ENCODE results near the gene TUBB3. TPM values are rescaled to one million over a fixed set of nuclear protein-coding genes. Genes with fewer than 3 reads are reported as not detected.
A peak's percentile ranks its signal among the peaks of the same experiment; 100 is the strongest.
"Not testable (repeated sequence)": the region's sequence is repeated elsewhere in the genome, so short reads cannot be mapped to it uniquely, and the experiment has no call there.

TUBB3 gene
- total RNA-seq, 1 donor from 2014 or later: 541 TPM

DNA sequence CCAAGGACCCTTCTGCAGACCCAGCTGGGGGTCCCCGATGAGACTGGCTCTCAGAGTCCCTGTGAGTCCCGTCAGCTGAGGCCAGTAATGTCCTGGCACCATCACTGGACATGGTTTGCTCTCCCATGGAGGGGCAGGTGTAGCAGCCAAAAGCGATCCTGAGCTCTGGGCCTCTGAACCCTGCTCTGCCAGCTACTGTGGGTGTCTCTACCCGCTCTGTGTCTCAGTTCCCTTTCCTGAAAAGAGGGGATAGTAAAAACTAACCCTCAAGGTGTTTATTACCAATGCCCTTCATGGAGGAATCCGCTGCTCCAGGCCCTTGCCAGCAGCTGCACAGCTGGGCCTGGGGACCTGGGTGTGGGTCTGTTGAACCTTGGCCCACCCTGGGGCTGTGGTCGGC, 8.8 kb downstream of the TUBB3 start:
- TF ChIP-seq, protein P1, sequence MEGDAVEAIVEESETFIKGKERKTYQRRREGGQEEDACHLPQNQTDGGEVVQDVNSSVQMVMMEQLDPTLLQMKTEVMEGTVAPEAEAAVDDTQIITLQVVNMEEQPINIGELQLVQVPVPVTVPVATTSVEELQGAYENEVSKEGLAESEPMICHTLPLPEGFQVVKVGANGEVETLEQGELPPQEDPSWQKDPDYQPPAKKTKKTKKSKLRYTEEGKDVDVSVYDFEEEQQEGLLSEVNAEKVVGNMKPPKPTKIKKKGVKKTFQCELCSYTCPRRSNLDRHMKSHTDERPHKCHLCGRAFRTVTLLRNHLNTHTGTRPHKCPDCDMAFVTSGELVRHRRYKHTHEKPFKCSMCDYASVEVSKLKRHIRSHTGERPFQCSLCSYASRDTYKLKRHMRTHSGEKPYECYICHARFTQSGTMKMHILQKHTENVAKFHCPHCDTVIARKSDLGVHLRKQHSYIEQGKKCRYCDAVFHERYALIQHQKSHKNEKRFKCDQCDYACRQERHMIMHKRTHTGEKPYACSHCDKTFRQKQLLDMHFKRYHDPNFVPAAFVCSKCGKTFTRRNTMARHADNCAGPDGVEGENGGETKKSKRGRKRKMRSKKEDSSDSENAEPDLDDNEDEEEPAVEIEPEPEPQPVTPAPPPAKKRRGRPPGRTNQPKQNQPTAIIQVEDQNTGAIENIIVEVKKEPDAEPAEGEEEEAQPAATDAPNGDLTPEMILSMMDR (conservative IDR thresholded peaks at IDR 0.05): no peak
- Mint-ChIP-seq H3K27me3 (ENCODE audit: low read depth) (no peaks in the 10 kb centered on the region), H3K27ac (ENCODE audit: unreplicated experiment) (no peak overlapping the region), H3K36me3 (ENCODE audit: low read depth) (peaks cover 21% of the 10 kb centered on the region), H3K4me3 (peak overlapping the region; percentile 76), H3K4me1 (peaks cover 5% of the 10 kb centered on the region), H3K9me3 (no peaks in the 10 kb centered on the region)
- DNase-seq (ENCODE audit: low read depth, low spot score): no peak

DNA sequence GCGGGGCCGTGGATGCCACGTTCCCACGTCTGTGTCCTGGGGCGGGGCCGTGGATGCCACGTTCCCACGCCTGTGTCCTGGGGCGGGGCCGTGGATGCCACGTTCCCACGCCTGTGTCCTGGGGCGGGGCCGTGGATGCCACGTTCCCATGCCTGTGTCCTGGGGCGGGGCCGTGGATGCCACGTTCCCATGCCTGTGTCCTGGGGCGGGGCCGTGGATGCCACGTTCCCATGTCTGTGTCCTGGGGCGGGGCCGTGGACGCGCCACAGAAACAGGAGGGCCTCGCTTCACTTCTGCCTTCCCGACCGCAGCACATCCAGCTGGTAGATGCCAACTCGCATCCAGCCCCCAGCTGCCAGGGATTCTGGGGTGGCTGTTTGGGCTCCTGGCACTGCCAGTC, 10.9 kb downstream of the TUBB3 start:
- H3K4me3 Mint-ChIP-seq; H3K9me3 Mint-ChIP-seq; H3K27me3 Mint-ChIP-seq (ENCODE audit: low read depth); H3K4me1 Mint-ChIP-seq; H3K27ac Mint-ChIP-seq (ENCODE audit: unreplicated experiment); DNase-seq (ENCODE audit: low read depth, low spot score): not testable (repeated sequence)
- H3K36me3 Mint-ChIP-seq (ENCODE audit: low read depth): peaks cover 25% of the 10 kb centered on the region

DNA sequence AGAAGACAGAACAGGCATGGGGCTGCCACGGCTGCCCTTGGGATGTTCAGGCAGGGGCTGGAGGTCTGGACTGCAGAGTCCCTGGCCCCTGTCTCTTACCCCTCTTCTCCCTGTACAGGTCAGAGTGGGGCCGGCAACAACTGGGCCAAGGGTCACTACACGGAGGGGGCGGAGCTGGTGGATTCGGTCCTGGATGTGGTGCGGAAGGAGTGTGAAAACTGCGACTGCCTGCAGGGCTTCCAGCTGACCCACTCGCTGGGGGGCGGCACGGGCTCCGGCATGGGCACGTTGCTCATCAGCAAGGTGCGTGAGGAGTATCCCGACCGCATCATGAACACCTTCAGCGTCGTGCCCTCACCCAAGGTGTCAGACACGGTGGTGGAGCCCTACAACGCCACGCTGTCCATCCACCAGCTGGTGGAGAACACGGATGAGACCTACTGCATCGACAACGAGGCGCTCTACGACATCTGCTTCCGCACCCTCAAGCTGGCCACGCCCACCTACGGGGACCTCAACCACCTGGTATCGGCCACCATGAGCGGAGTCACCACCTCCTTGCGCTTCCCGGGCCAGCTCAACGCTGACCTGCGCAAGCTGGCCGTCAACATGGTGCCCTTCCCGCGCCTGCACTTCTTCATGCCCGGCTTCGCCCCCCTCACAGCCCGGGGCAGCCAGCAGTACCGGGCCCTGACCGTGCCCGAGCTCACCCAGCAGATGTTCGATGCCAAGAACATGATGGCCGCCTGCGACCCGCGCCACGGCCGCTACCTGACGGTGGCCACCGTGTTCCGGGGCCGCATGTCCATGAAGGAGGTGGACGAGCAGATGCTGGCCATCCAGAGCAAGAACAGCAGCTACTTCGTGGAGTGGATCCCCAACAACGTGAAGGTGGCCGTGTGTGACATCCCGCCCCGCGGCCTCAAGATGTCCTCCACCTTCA, 11.7 kb downstream of the TUBB3 start:
- TF ChIP-seq, protein P1 (conservative IDR thresholded peaks at IDR 0.05): no peak
- Mint-ChIP-seq H3K4me3 (peak overlapping the region; percentile 19), H3K36me3 (ENCODE audit: low read depth) (peaks cover 24% of the 10 kb centered on the region), H3K27me3 (ENCODE audit: low read depth) (no peaks in the 10 kb centered on the region), H3K4me1 (no peaks in the 10 kb centered on the region), H3K9me3 (no peaks in the 10 kb centered on the region), H3K27ac (ENCODE audit: unreplicated experiment) (no peak overlapping the region)
- DNase-seq (ENCODE audit: low read depth, low spot score): no peak

DNA sequence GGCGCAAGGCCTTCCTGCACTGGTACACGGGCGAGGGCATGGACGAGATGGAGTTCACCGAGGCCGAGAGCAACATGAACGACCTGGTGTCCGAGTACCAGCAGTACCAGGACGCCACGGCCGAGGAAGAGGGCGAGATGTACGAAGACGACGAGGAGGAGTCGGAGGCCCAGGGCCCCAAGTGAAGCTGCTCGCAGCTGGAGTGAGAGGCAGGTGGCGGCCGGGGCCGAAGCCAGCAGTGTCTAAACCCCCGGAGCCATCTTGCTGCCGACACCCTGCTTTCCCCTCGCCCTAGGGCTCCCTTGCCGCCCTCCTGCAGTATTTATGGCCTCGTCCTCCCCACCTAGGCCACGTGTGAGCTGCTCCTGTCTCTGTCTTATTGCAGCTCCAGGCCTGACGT, 12.5 kb downstream of the TUBB3 start:
- H3K27me3 Mint-ChIP-seq (ENCODE audit: low read depth); H3K27ac Mint-ChIP-seq (ENCODE audit: unreplicated experiment); H3K4me1 Mint-ChIP-seq; DNase-seq (ENCODE audit: low read depth, low spot score); H3K9me3 Mint-ChIP-seq: not testable (repeated sequence)
- H3K4me3 Mint-ChIP-seq: peak overlapping the region; percentile 44
- peaks cover 22% of the 10 kb centered on the region for H3K36me3 Mint-ChIP-seq (ENCODE audit: low read depth)

DNA sequence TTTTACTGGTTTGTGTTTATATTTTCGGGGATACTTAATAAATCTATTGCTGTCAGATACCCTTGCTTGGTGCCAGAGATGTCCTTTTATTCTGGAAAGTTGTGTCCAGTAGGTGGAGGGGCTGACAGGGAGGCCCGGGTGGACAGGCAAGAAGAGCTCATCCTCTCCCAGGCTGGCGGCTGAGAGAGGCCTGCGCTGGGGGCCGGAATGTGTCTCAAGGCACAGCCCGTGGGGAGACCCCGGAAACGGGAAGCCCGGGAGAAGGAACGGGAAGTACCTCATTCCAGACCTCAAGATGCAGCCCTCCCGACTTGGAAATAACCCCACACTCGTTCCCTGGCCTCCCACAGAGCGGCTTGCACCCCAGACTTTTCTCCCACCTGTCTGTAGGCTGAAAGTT, 12.9 kb downstream of the TUBB3 start:
- H3K4me3 Mint-ChIP-seq: peak overlapping the region; percentile 44
- no peaks in the 10 kb centered on the region for H3K27me3 Mint-ChIP-seq (ENCODE audit: low read depth)
- no peaks in the 10 kb centered on the region for H3K9me3 Mint-ChIP-seq
- no peak for DNase-seq (ENCODE audit: low read depth, low spot score)
- H3K27ac Mint-ChIP-seq (ENCODE audit: unreplicated experiment): no peak overlapping the region
- peaks cover 21% of the 10 kb centered on the region for H3K36me3 Mint-ChIP-seq (ENCODE audit: low read depth)
- TF ChIP-seq, protein P1 (conservative IDR thresholded peaks at IDR 0.05): no peak
- no peaks in the 10 kb centered on the region for H3K4me1 Mint-ChIP-seq

DNA sequence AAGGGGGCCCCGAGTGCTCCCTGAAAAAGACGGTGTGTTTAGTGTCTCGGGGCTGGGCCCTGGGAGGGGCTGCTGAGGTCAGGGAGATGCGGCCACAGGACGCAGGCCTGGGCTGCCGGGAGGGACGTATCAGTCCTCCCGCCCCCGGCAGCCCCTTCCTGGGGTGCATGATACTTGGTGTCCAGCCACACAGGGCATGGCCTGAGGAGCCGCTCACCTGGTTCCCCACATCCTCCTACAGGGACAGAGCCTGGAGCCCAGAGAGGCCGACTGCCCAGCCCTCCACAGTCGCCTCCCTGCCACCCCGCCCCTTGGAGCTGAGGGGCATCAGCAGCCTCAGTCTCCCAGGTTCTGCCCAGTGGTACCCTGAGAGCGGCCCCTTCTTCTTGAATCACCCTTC, 13.4 kb downstream of the TUBB3 start:
- H3K4me3 Mint-ChIP-seq: no peak overlapping the region

More for the DNA sequence above, 13.4 kb downstream of the TUBB3 start:
- no peaks in the 10 kb centered on the region for H3K27me3 Mint-ChIP-seq (ENCODE audit: low read depth)
- H3K27ac Mint-ChIP-seq (ENCODE audit: unreplicated experiment): no peak overlapping the region
- H3K9me3 Mint-ChIP-seq: no peaks in the 10 kb centered on the region
- TF ChIP-seq, protein P1 (conservative IDR thresholded peaks at IDR 0.05): no peak
- DNase-seq (ENCODE audit: low read depth, low spot score): no peak
- no peaks in the 10 kb centered on the region for H3K4me1 Mint-ChIP-seq
- peaks cover 16% of the 10 kb centered on the region for H3K36me3 Mint-ChIP-seq (ENCODE audit: low read depth)
